Astrocyte of the spinal cord (primary cell): Measurements from ENCODE around the gene SCIN.

ENCODE experiments used
- DNase-seq: peaks from one replicate; pipeline ENCODE4 v3.0.0; 2011; ENCODE audit warnings: low read depth, low spot score
- H3K4me3 ChIP-seq: 2 replicates; pipeline ENCODE4 v1.5.1; 2011; ENCODE audit warnings: low read depth, mild to moderate bottlenecking, low read length, moderate library complexity
- CTCF ChIP-seq: IDR thresholded peaks from 2 replicates; pipeline ENCODE4 v1.5.1; 2012; ENCODE audit warnings: low read depth, mild to moderate bottlenecking, low read length, inconsistent platforms
- in situ Hi-C: cut with HindIII; loops from 2 replicates; pipeline ENCODE4 v1.10.0; 2017; ENCODE audit warnings: low sequenced_read_pairs

SCIN gene

GRCh38 chr7:12607134-12607533 lies 36.6 kb downstream of the SCIN start:
- in situ Hi-C loops, result no loop called here
- no peak for DNase-seq

GRCh38 chr7:12609561-12609960 lies 39.0 kb downstream of the SCIN start:
- no peak for DNase-seq
- in situ Hi-C loops, result no loop called here
- H3K4me3 ChIP-seq, result no peak overlapping the region
- no peak for TF ChIP-seq CTCF

More at GRCh38 chr7:12607134-12607533, 36.6 kb downstream of the SCIN start:
- TF ChIP-seq CTCF, result no peak
- no peak overlapping the region for H3K4me3 ChIP-seq

- TF ChIP-seq CTCF, result no peak
- no peak for DNase-seq
- in situ Hi-C loops, result no loop called here
- H3K4me3 ChIP-seq, result no peak overlapping the region
Measured at GRCh38 chr7:12610899-12611298, 40.4 kb downstream of the SCIN start.

GRCh38 chr7:12612622-12613021 lies 42.1 kb downstream of the SCIN start:
- no peak for DNase-seq
- in situ Hi-C loops, result no loop called here
- no peak overlapping the region for H3K4me3 ChIP-seq
- no peak for TF ChIP-seq CTCF

- DNase-seq, result no peak
- no peak overlapping the region for H3K4me3 ChIP-seq
- in situ Hi-C loops, result no loop called here
- TF ChIP-seq CTCF, result no peak
Measured at GRCh38 chr7:12619461-12620069, 49.0 kb downstream of the SCIN start.

- in situ Hi-C loops, result no loop called here
- DNase-seq, result no peak
Measured at GRCh38 chr7:12620371-12620770, 49.9 kb downstream of the SCIN start.

More at GRCh38 chr7:12620371-12620770, 49.9 kb downstream of the SCIN start:
- no peak overlapping the region for H3K4me3 ChIP-seq
- no peak for TF ChIP-seq CTCF
